Measurements from ENCODE around the gene IER3IP1.

The IER3IP1 gene

GRCh38 chr18:47141289-47141688 lies 34.9 kb downstream of the IER3IP1 start:
- no peaks in the 10 kb centered on the region for H3K9me3 ChIP-seq (ENCODE audit: insufficient read depth, low read length)
- no peak overlapping the region for H3K9ac ChIP-seq (ENCODE audit: insufficient read length, low read depth)
- H3K4me3 ChIP-seq (ENCODE audit: insufficient read length, low read depth), result no peak overlapping the region
- H3K27me3 ChIP-seq (ENCODE audit: insufficient read depth, insufficient read length), result no peaks in the 10 kb centered on the region
- no peak for DNase-seq (ENCODE audit: low read depth, low spot score)
- TF ChIP-seq YY1 (IDR thresholded peaks at IDR 0.05; ENCODE audit: insufficient read depth, insufficient read length), result no peak
- TF ChIP-seq SUZ12 (IDR thresholded peaks at IDR 0.05; ENCODE audit: extremely low read depth, insufficient read depth, insufficient read length), result no peak
- no peak for TF ChIP-seq ZNF274 (IDR thresholded peaks at IDR 0.05; ENCODE audit: low read depth, low read length)
- H3K4me1 ChIP-seq (ENCODE audit: insufficient read depth, insufficient read length), result no peaks in the 10 kb centered on the region
- peaks cover 8% of the 10 kb centered on the region for H3K36me3 ChIP-seq (ENCODE audit: insufficient read depth, insufficient read length, low read length)

GRCh38 chr18:47121146-47121545 lies 55.0 kb downstream of the IER3IP1 start:
- Histone ChIP-seq H3K9ac (ENCODE audit: insufficient read length, low read depth) (no peak overlapping the region), H3K27me3 (ENCODE audit: insufficient read depth, insufficient read length) (no peaks in the 10 kb centered on the region), H3K4me3 (ENCODE audit: insufficient read length, low read depth) (no peak overlapping the region), H3K4me1 (ENCODE audit: insufficient read depth, insufficient read length) (no peaks in the 10 kb centered on the region), H3K9me3 (ENCODE audit: insufficient read depth, low read length) (no peaks in the 10 kb centered on the region), H3K36me3 (ENCODE audit: insufficient read depth, insufficient read length, low read length) (peaks cover 7% of the 10 kb centered on the region)
- TF ChIP-seq ZNF274 (IDR thresholded peaks at IDR 0.05; ENCODE audit: low read depth, low read length) (no peak), SUZ12 (IDR thresholded peaks at IDR 0.05; ENCODE audit: extremely low read depth, insufficient read depth, insufficient read length) (no peak), YY1 (IDR thresholded peaks at IDR 0.05; ENCODE audit: insufficient read depth, insufficient read length) (no peak)
- DNase-seq (ENCODE audit: low read depth, low spot score), result no peak

- no peaks in the 10 kb centered on the region for H3K4me1 ChIP-seq (ENCODE audit: insufficient read depth, insufficient read length)
- no peaks in the 10 kb centered on the region for H3K9me3 ChIP-seq (ENCODE audit: insufficient read depth, low read length)
- TF ChIP-seq ZNF274 (IDR thresholded peaks at IDR 0.05; ENCODE audit: low read depth, low read length) (no peak), SUZ12 (IDR thresholded peaks at IDR 0.05; ENCODE audit: extremely low read depth, insufficient read depth, insufficient read length) (no peak), YY1 (IDR thresholded peaks at IDR 0.05; ENCODE audit: insufficient read depth, insufficient read length) (no peak)
- DNase-seq (ENCODE audit: low read depth, low spot score), result no peak
- H3K4me3 ChIP-seq (ENCODE audit: insufficient read length, low read depth), result no peak overlapping the region
- H3K36me3 ChIP-seq (ENCODE audit: insufficient read depth, insufficient read length, low read length), result peaks cover 7% of the 10 kb centered on the region
- H3K9ac ChIP-seq (ENCODE audit: insufficient read length, low read depth), result no peak overlapping the region
- no peaks in the 10 kb centered on the region for H3K27me3 ChIP-seq (ENCODE audit: insufficient read depth, insufficient read length)
These were observed 55.7 kb downstream of the IER3IP1 start for GRCh38 chr18:47120428-47120827.

GRCh38 chr18:47118981-47119380 lies 57.2 kb downstream of the IER3IP1 start:
- H3K4me3 ChIP-seq (ENCODE audit: insufficient read length, low read depth), result no peak overlapping the region
- no peak overlapping the region for H3K9ac ChIP-seq (ENCODE audit: insufficient read length, low read depth)
- no peaks in the 10 kb centered on the region for H3K9me3 ChIP-seq (ENCODE audit: insufficient read depth, low read length)
- no peak for TF ChIP-seq ZNF274 (IDR thresholded peaks at IDR 0.05; ENCODE audit: low read depth, low read length)
- no peak for TF ChIP-seq SUZ12 (IDR thresholded peaks at IDR 0.05; ENCODE audit: extremely low read depth, insufficient read depth, insufficient read length)
- no peak for TF ChIP-seq YY1 (IDR thresholded peaks at IDR 0.05; ENCODE audit: insufficient read depth, insufficient read length)
- no peaks in the 10 kb centered on the region for H3K4me1 ChIP-seq (ENCODE audit: insufficient read depth, insufficient read length)
- peaks cover 7% of the 10 kb centered on the region for H3K36me3 ChIP-seq (ENCODE audit: insufficient read depth, insufficient read length, low read length)
- H3K27me3 ChIP-seq (ENCODE audit: insufficient read depth, insufficient read length), result no peaks in the 10 kb centered on the region
- no peak for DNase-seq (ENCODE audit: low read depth, low spot score)

GRCh38 chr18:47115205-47115604 lies 61.0 kb downstream of the IER3IP1 start:
- Histone ChIP-seq H3K36me3 (ENCODE audit: insufficient read depth, insufficient read length, low read length) (peaks cover 29% of the 10 kb centered on the region), H3K27me3 (ENCODE audit: insufficient read depth, insufficient read length) (no peaks in the 10 kb centered on the region), H3K4me1 (ENCODE audit: insufficient read depth, insufficient read length) (no peaks in the 10 kb centered on the region), H3K9ac (ENCODE audit: insufficient read length, low read depth) (no peak overlapping the region), H3K4me3 (ENCODE audit: insufficient read length, low read depth) (no peak overlapping the region), H3K9me3 (ENCODE audit: insufficient read depth, low read length) (no peaks in the 10 kb centered on the region)
- TF ChIP-seq ZNF274 (IDR thresholded peaks at IDR 0.05; ENCODE audit: low read depth, low read length) (no peak), YY1 (IDR thresholded peaks at IDR 0.05; ENCODE audit: insufficient read depth, insufficient read length) (no peak), SUZ12 (IDR thresholded peaks at IDR 0.05; ENCODE audit: extremely low read depth, insufficient read depth, insufficient read length) (no peak)
- DNase-seq (ENCODE audit: low read depth, low spot score), result no peak

- peak; percentile 13 for DNase-seq (ENCODE audit: low read depth, low spot score)
- Histone ChIP-seq H3K36me3 (ENCODE audit: insufficient read depth, insufficient read length, low read length) (peaks cover 35% of the 10 kb centered on the region), H3K27me3 (ENCODE audit: insufficient read depth, insufficient read length) (no peaks in the 10 kb centered on the region), H3K9me3 (ENCODE audit: insufficient read depth, low read length) (no peaks in the 10 kb centered on the region), H3K4me3 (ENCODE audit: insufficient read length, low read depth) (no peak overlapping the region), H3K4me1 (ENCODE audit: insufficient read depth, insufficient read length) (no peaks in the 10 kb centered on the region), H3K9ac (ENCODE audit: insufficient read length, low read depth) (no peak overlapping the region)
- TF ChIP-seq ZNF274 (IDR thresholded peaks at IDR 0.05; ENCODE audit: low read depth, low read length) (no peak), YY1 (IDR thresholded peaks at IDR 0.05; ENCODE audit: insufficient read depth, insufficient read length) (no peak), SUZ12 (IDR thresholded peaks at IDR 0.05; ENCODE audit: extremely low read depth, insufficient read depth, insufficient read length) (no peak)
These were observed 62.2 kb downstream of the IER3IP1 start for GRCh38 chr18:47113796-47114540.

GRCh38 chr18:47110492-47111274 lies 65.5 kb downstream of the IER3IP1 start:
- Histone ChIP-seq H3K4me1 (ENCODE audit: insufficient read depth, insufficient read length) (no peaks in the 10 kb centered on the region), H3K9ac (ENCODE audit: insufficient read length, low read depth) (no peak overlapping the region), H3K36me3 (ENCODE audit: insufficient read depth, insufficient read length, low read length) (peaks cover 53% of the 10 kb centered on the region), H3K4me3 (ENCODE audit: insufficient read length, low read depth) (no peak overlapping the region), H3K27me3 (ENCODE audit: insufficient read depth, insufficient read length) (no peaks in the 10 kb centered on the region), H3K9me3 (ENCODE audit: insufficient read depth, low read length) (no peaks in the 10 kb centered on the region)
- TF ChIP-seq ZNF274 (IDR thresholded peaks at IDR 0.05; ENCODE audit: low read depth, low read length) (no peak), SUZ12 (IDR thresholded peaks at IDR 0.05; ENCODE audit: extremely low read depth, insufficient read depth, insufficient read length) (no peak), YY1 (IDR thresholded peaks at IDR 0.05; ENCODE audit: insufficient read depth, insufficient read length) (no peak)
- DNase-seq (ENCODE audit: low read depth, low spot score), result no peak
